GM12891 (cell line): ENCODE data around the gene IQCK.

Experiments
- DNase-seq: peaks from one replicate; pipeline ENCODE4 v3.0.0; 2011; ENCODE audit warnings: low spot score; ENCODE audit not compliant: insufficient read length
- FAIRE-seq: peaks from 2 replicates; lab custom pipeline; 2011; peaks lifted over from hg19 to GRCh38; lab: Jason Lieb, UNC
- PAX5 ChIP-seq: IDR thresholded peaks from 2 replicates; pipeline ENCODE4 v1.6.1; 2011; ENCODE audit warnings: low read length, moderate library complexity, mild to moderate bottlenecking; ENCODE audit not compliant: insufficient read depth, severe bottlenecking
- POLR2A ChIP-seq: IDR thresholded peaks from 2 replicates; pipeline ENCODE4 v1.6.1; 2011; ENCODE audit warnings: low read depth, low read length, control low read depth
- POLR2AphosphoS5 ChIP-seq: IDR thresholded peaks from 2 replicates; pipeline ENCODE4 v1.6.1; 2011; ENCODE audit warnings: low read depth, low read length, control low read depth
- POU2F2 ChIP-seq: IDR thresholded peaks from 2 replicates; pipeline ENCODE4 v1.6.1; 2011; ENCODE audit warnings: low read depth, mild to moderate bottlenecking, control low read depth, low read length, moderate library complexity
- SPI1 ChIP-seq: IDR thresholded peaks from 2 replicates; pipeline ENCODE4 v1.6.1; 2011; ENCODE audit warnings: low read depth, low read length, control low read depth
- TAF1 ChIP-seq: IDR thresholded peaks from 2 replicates; pipeline ENCODE4 v1.6.1; 2011; ENCODE audit warnings: low read depth, low read length, control low read depth

Gene IQCK

GRCh38 chr16:19824216-19824615, 106.1 kb downstream of the IQCK start:
- FAIRE-seq (no peak), DNase-seq (no peak)
- TF ChIP-seq POLR2A = no peak
- TF ChIP-seq TAF1 = no peak
- TF ChIP-seq POU2F2 = no peak
- TF ChIP-seq SPI1 = no peak
- TF ChIP-seq POLR2AphosphoS5 = no peak
- no peak for TF ChIP-seq PAX5

GRCh38 chr16:19829844-19830692, 112.0 kb downstream of the IQCK start:
- FAIRE-seq (no peak), DNase-seq (no peak)
- no peak for TF ChIP-seq POLR2AphosphoS5
- no peak for TF ChIP-seq POU2F2
- TF ChIP-seq SPI1 = no peak
- TF ChIP-seq PAX5 = no peak

GRCh38 chr16:19830902-19831560, 113.0 kb downstream of the IQCK start:
- DNase-seq (no peak), FAIRE-seq (no peak)
- TF ChIP-seq POU2F2 (no peak), POLR2A (no peak), PAX5 (no peak), POLR2AphosphoS5 (no peak), TAF1 (no peak), SPI1 (no peak)

- TF ChIP-seq POLR2A = no peak
- no peak for TF ChIP-seq TAF1
- TF ChIP-seq POU2F2 = no peak
- no peak for TF ChIP-seq POLR2AphosphoS5
- TF ChIP-seq SPI1 = no peak
- TF ChIP-seq PAX5 = no peak
- FAIRE-seq (no peak), DNase-seq (no peak)
Measured at GRCh38 chr16:19831678-19832077, 113.6 kb downstream of the IQCK start.

- no peak for DNase-seq
- FAIRE-seq = no peak
Measured at GRCh38 chr16:19833176-19833575, 115.1 kb downstream of the IQCK start.

DNA sequence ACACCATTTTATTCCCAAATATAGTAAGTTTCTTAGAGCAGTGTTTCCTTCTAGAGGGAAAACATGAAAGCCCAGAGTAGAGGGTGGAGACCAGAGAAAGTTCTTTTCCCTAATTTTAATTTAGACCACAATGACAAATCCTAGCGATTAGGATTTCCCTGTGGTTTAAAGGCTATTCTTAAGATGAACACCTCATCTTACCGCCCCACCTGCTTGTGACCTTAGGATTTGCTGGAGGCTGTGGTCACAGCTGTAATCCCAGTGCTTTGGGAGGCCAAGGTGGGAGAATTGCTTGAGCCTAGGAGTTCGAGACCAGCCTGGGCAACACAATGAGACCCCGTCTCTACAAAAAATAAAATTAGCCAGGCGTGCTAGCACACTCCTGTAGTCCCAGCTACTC, 115.5 kb downstream of the IQCK start:
- no peak for FAIRE-seq

More at GRCh38 chr16:19833176-19833575, 115.1 kb downstream of the IQCK start:
- no peak for TF ChIP-seq POLR2A
- no peak for TF ChIP-seq SPI1
- no peak for TF ChIP-seq PAX5
- TF ChIP-seq POLR2AphosphoS5 = no peak
- TF ChIP-seq TAF1 = no peak
- TF ChIP-seq POU2F2 = no peak

DNA sequence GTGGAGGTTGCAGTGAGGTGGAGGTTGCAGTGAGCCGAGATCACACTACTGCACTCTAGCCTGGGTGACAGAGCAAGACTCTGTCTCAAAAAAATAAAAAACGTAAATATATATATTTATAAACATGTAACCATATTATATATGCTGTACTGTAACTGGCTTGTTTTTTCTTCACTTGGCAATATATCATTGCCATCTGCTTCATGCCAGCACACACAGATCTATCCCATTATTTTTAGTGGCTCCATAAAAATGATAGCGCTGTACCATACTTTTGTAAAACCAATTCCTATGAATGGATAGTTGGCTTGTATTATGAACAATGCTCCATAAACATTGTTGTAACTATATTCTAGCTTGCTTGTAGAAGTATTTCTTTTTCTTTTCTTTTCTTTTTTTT, 117.1 kb downstream of the IQCK start:
- FAIRE-seq (no peak), DNase-seq (no peak)
- TF ChIP-seq SPI1 (no peak), POLR2AphosphoS5 (no peak), PAX5 (no peak), TAF1 (no peak), POU2F2 (no peak), POLR2A (no peak)

More for the DNA sequence above, 115.5 kb downstream of the IQCK start:
- no peak for DNase-seq
- TF ChIP-seq PAX5 (no peak), SPI1 (no peak), POLR2A (no peak), POU2F2 (no peak), POLR2AphosphoS5 (no peak), TAF1 (no peak)

DNA sequence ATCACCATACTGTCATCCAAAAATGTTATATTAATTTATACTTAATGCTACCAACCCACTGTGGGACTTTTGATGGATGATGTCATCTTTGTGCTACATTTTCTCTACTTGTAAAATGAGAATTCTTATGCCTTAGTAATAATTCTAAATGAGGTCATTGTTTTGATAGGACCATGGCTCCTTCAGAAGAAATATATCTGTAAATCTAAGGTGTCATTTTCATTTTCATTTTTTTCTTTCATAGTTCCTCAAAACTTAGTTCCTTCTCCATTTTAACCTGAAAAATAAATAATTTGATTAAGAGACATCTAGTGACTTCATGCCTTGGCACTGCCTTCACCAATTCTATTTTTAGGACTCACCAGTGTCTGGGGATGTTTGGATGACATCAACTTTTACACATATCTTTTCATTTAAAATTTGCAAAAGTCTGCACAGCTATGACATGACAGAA, 117.9 kb downstream of the IQCK start:
- no peak for TF ChIP-seq SPI1
- TF ChIP-seq PAX5 = no peak
- no peak for TF ChIP-seq POU2F2
- no peak for TF ChIP-seq POLR2A
- TF ChIP-seq POLR2AphosphoS5 = no peak
- no peak for TF ChIP-seq TAF1
- FAIRE-seq (no peak), DNase-seq (no peak)

DNA sequence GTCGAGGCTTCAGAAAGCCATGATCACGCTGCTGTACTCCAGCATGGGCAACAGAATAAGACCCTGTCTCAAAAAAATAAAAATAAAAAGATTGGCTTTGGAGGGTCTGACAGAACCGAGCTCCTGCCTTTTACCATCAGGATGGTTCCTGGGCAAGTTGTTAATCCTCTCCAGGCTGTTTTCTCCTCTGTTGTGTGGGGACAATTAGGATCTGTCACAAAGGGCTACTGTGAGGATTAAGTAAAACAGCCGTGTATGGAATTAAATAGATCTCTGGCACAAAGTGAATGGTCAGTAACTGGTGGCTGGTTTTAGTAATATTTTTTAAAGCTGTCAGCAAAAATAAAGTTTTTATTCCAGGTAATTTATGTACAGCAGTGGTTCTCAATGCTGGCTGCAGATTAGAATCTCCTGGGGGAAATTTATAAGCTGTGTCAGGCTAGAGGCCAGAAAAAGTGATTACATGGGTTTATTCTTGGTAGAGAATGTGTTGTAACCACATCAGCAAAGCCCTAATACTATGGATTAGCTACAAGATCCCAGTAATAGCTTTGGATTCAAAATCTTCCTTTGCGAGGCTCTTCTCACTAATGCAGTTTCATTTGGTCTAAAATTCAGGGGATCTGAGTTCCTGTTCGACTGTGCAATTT, 119.4 kb downstream of the IQCK start:
- TF ChIP-seq PAX5 (no peak), SPI1 (no peak), TAF1 (no peak), POLR2AphosphoS5 (no peak), POLR2A (no peak), POU2F2 (no peak)
- FAIRE-seq = no peak
- no peak for DNase-seq
